Measurements from ENCODE around the gene DGKH.

- TF ChIP-seq CTCF (IDR thresholded peaks at IDR 0.05) (no peak), POLR2AphosphoS5 (IDR thresholded peaks at IDR 0.05; ENCODE audit: low read depth, low read length) (no peak), TCF7L2 (IDR thresholded peaks at IDR 0.05; ENCODE audit: low read depth, low read length) (no peak), SIN3A (IDR thresholded peaks at IDR 0.05; ENCODE audit: borderline replicate concordance, insufficient read depth, low read depth, low read length) (no peak)
- TF ChIP-seq, protein P1, sequence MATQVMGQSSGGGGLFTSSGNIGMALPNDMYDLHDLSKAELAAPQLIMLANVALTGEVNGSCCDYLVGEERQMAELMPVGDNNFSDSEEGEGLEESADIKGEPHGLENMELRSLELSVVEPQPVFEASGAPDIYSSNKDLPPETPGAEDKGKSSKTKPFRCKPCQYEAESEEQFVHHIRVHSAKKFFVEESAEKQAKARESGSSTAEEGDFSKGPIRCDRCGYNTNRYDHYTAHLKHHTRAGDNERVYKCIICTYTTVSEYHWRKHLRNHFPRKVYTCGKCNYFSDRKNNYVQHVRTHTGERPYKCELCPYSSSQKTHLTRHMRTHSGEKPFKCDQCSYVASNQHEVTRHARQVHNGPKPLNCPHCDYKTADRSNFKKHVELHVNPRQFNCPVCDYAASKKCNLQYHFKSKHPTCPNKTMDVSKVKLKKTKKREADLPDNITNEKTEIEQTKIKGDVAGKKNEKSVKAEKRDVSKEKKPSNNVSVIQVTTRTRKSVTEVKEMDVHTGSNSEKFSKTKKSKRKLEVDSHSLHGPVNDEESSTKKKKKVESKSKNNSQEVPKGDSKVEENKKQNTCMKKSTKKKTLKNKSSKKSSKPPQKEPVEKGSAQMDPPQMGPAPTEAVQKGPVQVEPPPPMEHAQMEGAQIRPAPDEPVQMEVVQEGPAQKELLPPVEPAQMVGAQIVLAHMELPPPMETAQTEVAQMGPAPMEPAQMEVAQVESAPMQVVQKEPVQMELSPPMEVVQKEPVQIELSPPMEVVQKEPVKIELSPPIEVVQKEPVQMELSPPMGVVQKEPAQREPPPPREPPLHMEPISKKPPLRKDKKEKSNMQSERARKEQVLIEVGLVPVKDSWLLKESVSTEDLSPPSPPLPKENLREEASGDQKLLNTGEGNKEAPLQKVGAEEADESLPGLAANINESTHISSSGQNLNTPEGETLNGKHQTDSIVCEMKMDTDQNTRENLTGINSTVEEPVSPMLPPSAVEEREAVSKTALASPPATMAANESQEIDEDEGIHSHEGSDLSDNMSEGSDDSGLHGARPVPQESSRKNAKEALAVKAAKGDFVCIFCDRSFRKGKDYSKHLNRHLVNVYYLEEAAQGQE (IDR thresholded peaks at IDR 0.05; ENCODE audit: insufficient read depth in 1 of 2, low read depth in 2 of 2, low read length in 1 of 2) = no peak
These were observed 100.1 kb downstream of the DGKH start for GRCh38 chr13:42148538-42148937.
